SU-DHL-6 (cell line): Measurements from ENCODE around the gene NDC80.
"Not testable (repeated sequence)": the region's sequence is repeated elsewhere in the genome, so short reads cannot be mapped to it uniquely, and the experiment has no call there.

ENCODE experiments used
- CTCF ChIP-seq: fragments of 200-600 bp; sonication (generic); IDR thresholded peaks from one replicate; pipeline ENCODE4 v1.5.1; 2017; ENCODE audit warnings: antibody characterized with exemption, mild to moderate bottlenecking, low read length, moderate library complexity; ENCODE audit not compliant: insufficient read depth, poor library complexity, severe bottlenecking
- EZH2phosphoT487 ChIP-seq: fragments of 200-600 bp; sonication (generic), shearing (Covaris generic); conservative IDR thresholded peaks from 2 replicates; pipeline ENCODE4 v1.6.1; 2018; ENCODE audit warnings: mild to moderate bottlenecking, antibody characterized with exemption, low read length, moderate library complexity, mixed read lengths

DNA sequence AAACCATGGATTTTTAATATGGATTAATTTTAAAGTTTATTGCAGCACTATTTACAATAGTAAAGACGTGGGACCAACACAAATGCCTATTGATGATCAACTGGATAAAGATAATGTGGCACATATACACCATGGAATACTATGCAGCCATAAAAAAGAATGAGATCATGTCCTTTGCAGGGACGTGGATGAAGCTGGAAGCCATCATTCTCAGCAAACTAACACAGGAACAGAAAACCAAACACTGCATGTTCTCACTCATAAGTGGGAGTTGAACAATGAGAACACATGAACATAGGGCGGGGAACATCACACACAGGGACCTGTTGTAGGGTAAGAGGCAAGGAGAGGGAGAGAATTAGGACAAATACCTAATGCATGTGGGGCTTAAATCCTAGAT lies 89.5 kb downstream of the NDC80 start:
- TF ChIP-seq CTCF, EZH2phosphoT487: not testable (repeated sequence)
